ENCODE data around the gene SRGAP2C.
"Not testable (repeated sequence)": the region's sequence is repeated elsewhere in the genome, so short reads cannot be mapped to it uniquely, and the experiment has no call there.

Gene SRGAP2C
- total RNA-seq: 6.5 to 50.1 (median 13.3) reads per million in 18 experiments

GRCh38 chr1:121184290-121185127 lies at the start of gene SRGAP2C, which contains the start of gene FAM72B:
Gene SRGAP2C, plus strand, starts transcription at chr1:121184975. Its CDS starts 2,472 bp downstream, at chr1:121187447.
Gene FAM72B, minus strand, starts transcription at chr1:121184340. Its CDS starts 851 bp downstream, at chr1:121183489.
- peak; percentile 98 to 99 for DNase-seq

- not testable (repeated sequence) for DNase-seq
These were observed 44.4 kb upstream of the SRGAP2C start for GRCh38 chr1:121140393-121140792.

- not testable (repeated sequence) for DNase-seq
These were observed 36.1 kb upstream of the SRGAP2C start for GRCh38 chr1:121148489-121149190.

GRCh38 chr1:121151294-121151693 lies 33.5 kb upstream of the SRGAP2C start:
- DNase-seq: not testable (repeated sequence)

- not testable (repeated sequence) for DNase-seq
These were observed 32.0 kb upstream of the SRGAP2C start for GRCh38 chr1:121152788-121153187.

- not testable (repeated sequence) for DNase-seq
These were observed 30.0 kb upstream of the SRGAP2C start for GRCh38 chr1:121154811-121155210.

- DNase-seq: peak; percentile 15 to 33
These were observed 29.0 kb upstream of the SRGAP2C start for GRCh38 chr1:121155671-121156358.

- DNase-seq: not testable (repeated sequence)
These were observed 27.7 kb upstream of the SRGAP2C start for GRCh38 chr1:121156958-121157603.

- not testable (repeated sequence) for DNase-seq
These were observed 27.2 kb upstream of the SRGAP2C start for GRCh38 chr1:121157609-121158008.

GRCh38 chr1:121160118-121160517 lies 24.7 kb upstream of the SRGAP2C start:
- peak in 1 of 2 donors; percentile 1 for DNase-seq

- not testable (repeated sequence) for DNase-seq
These were observed 23.4 kb upstream of the SRGAP2C start for GRCh38 chr1:121161199-121161901.

GRCh38 chr1:121163850-121164757 lies 20.7 kb upstream of the SRGAP2C start:
- peak; percentile 34 to 46 for DNase-seq

GRCh38 chr1:121165296-121165695 lies 19.5 kb upstream of the SRGAP2C start:
- peak in 1 of 2 donors; percentile 12 for DNase-seq

GRCh38 chr1:121167225-121167738 lies 17.5 kb upstream of the SRGAP2C start:
- DNase-seq: not testable (repeated sequence)

- DNase-seq: not testable (repeated sequence)
These were observed 16.6 kb upstream of the SRGAP2C start for GRCh38 chr1:121168152-121168668.

GRCh38 chr1:121176649-121177048 lies 8.1 kb upstream of the SRGAP2C start:
- not testable (repeated sequence) for DNase-seq

GRCh38 chr1:121178197-121178596 lies 6.6 kb upstream of the SRGAP2C start:
- not testable (repeated sequence) for DNase-seq

GRCh38 chr1:121183867-121184266 lies 908 bp upstream of the SRGAP2C start:
- DNase-seq: not testable (repeated sequence)

- not testable (repeated sequence) for DNase-seq
These were observed 449 bp downstream of the SRGAP2C start for GRCh38 chr1:121185140-121185708.

Data from inflammatory macrophage (primary cell).